GM12872 (cell line): ENCODE measurements around the gene FGF18.

ENCODE experiments used
- CTCF ChIP-seq: IDR thresholded peaks from 3 replicates; pipeline ENCODE4 v1.5.1; 2011; ENCODE audit warnings: low read depth, mild to moderate bottlenecking, low read length, moderate library complexity; ENCODE audit not compliant: insufficient read depth

Gene FGF18

GRCh38 chr5:171395042-171395441, 24.4 kb upstream of the FGF18 start:
- TF ChIP-seq CTCF = no peak

GRCh38 chr5:171397190-171397589, 22.3 kb upstream of the FGF18 start:
- TF ChIP-seq CTCF = no peak

GRCh38 chr5:171397599-171397998, 21.8 kb upstream of the FGF18 start:
- no peak for TF ChIP-seq CTCF

GRCh38 chr5:171400169-171400568, 19.3 kb upstream of the FGF18 start:
- no peak for TF ChIP-seq CTCF

- TF ChIP-seq CTCF = no peak
Measured at GRCh38 chr5:171401167-171401947, 18.1 kb upstream of the FGF18 start.

GRCh38 chr5:171405615-171406014, 13.8 kb upstream of the FGF18 start:
- TF ChIP-seq CTCF = peak; percentile 36; the same call in 1 of the 3 replicates

GRCh38 chr5:171407234-171407633, 12.2 kb upstream of the FGF18 start:
- no peak for TF ChIP-seq CTCF
